ENCODE measurements around the gene TECTA. TPM values are rescaled to one million over a fixed set of nuclear protein-coding genes. Genes with fewer than 3 reads are reported as not detected.

The TECTA gene
- polyA plus RNA-seq, 2 of the 4 experiments (the other 2 are of a cell fraction): 0.05 to 0.14 TPM

- FAIRE-seq (no peak), DNase-seq (ENCODE audit: low read depth in 1 of 2, low spot score in 1 of 2) (no peak), ATAC-seq (no peak)
- H3K4me1 ChIP-seq: no peaks in the 10 kb centered on the region
- H3K4me2 ChIP-seq: no peak overlapping the region
- no peak for TF ChIP-seq ELK1 (IDR thresholded peaks at IDR 0.05; ENCODE audit: low read depth, low read length)
- TF ChIP-seq CTCF (IDR thresholded peaks at IDR 0.05): no peak
- TF ChIP-seq POLR2A (IDR thresholded peaks at IDR 0.05; ENCODE audit: low read length): no peak
- TF ChIP-seq EP300 (IDR thresholded peaks at IDR 0.05): no peak
- TF ChIP-seq CEBPB (IDR thresholded peaks at IDR 0.05): no peak
- no peak for TF ChIP-seq MAX (IDR thresholded peaks at IDR 0.05)
- no peak for TF ChIP-seq RARB (CRISPR knock-in tag; IDR thresholded peaks at IDR 0.05)
- TF ChIP-seq TP53 (CRISPR knock-in tag; IDR thresholded peaks at IDR 0.05): no peak
- no peak for TF ChIP-seq JUN (IDR thresholded peaks at IDR 0.05)
- no peak for TF ChIP-seq USF2 (IDR thresholded peaks at IDR 0.05)
- no peak for TF ChIP-seq SMC3 (IDR thresholded peaks at IDR 0.05)
- TF ChIP-seq PBX3 (IDR thresholded peaks at IDR 0.05): no peak
- TF ChIP-seq EHF (CRISPR knock-in tag; IDR thresholded peaks at IDR 0.05): no peak
- no peak for TF ChIP-seq HOXB5 (CRISPR knock-in tag; IDR thresholded peaks at IDR 0.05)
- TF ChIP-seq ZNF302 (CRISPR knock-in tag; IDR thresholded peaks at IDR 0.05): no peak
- no peak for TF ChIP-seq ZC3H11A (IDR thresholded peaks at IDR 0.05)
- no peak for TF ChIP-seq POLR2AphosphoS2 (conservative IDR thresholded peaks at IDR 0.05; ENCODE audit: low read length)
- TF ChIP-seq NFE2L2 (conservative IDR thresholded peaks at IDR 0.05; ENCODE audit: low read length): no peak
- TF ChIP-seq GATA3 (IDR thresholded peaks at IDR 0.05; ENCODE audit: borderline replicate concordance): no peak
- H3K27ac ChIP-seq: no peak overlapping the region
- no peak overlapping the region for H3K4me3 ChIP-seq
- H3K9me3 ChIP-seq: no peaks in the 10 kb centered on the region
- 83% methylated on average over 4 of the region's 4 CpGs for WGBS (ENCODE audit: missing lambda C conversion rate)
- ChIA-PET CTCF (no interaction called here), POLR2A (no interaction called here)
These were observed 43.1 kb upstream of the TECTA start for GRCh38 chr11:121057922-121058321.

GRCh38 chr11:121058941-121059340 lies 42.1 kb upstream of the TECTA start:
- Histone ChIP-seq H3K4me1 (no peaks in the 10 kb centered on the region), H3K4me2 (no peak overlapping the region), H3K27ac (no peak overlapping the region), H3K9me3 (no peaks in the 10 kb centered on the region), H3K4me3 (no peak overlapping the region)
- ATAC-seq (no peak), FAIRE-seq (no peak), DNase-seq (ENCODE audit: low read depth in 1 of 2, low spot score in 1 of 2) (no peak)
- ChIA-PET CTCF (interaction anchor here (0.6 kb wide), 1 partner anchor 48 kb away, joined by 3 read pairs; no protein-coding TSS in a partner anchor), POLR2A (no interaction called here)
- WGBS (ENCODE audit: missing lambda C conversion rate): 90% methylated on average over 3 of the region's 3 CpGs
- TF ChIP-seq ZFP36 (IDR thresholded peaks at IDR 0.05; ENCODE audit: borderline replicate concordance, partially characterized antibody) (no peak), MYC (IDR thresholded peaks at IDR 0.05; ENCODE audit: borderline replicate concordance, low read length) (no peak), BHLHE40 (IDR thresholded peaks at IDR 0.05; ENCODE audit: low read depth, low read length) (no peak), NR3C1 (IDR thresholded peaks at IDR 0.05) (no peak), CHD2 (IDR thresholded peaks at IDR 0.05; ENCODE audit: low read length, partially characterized antibody) (no peak), ZNF302 (CRISPR knock-in tag; IDR thresholded peaks at IDR 0.05) (no peak), HOXA7 (CRISPR knock-in tag; IDR thresholded peaks at IDR 0.05) (no peak), PBX3 (IDR thresholded peaks at IDR 0.05) (no peak), JUNB (IDR thresholded peaks at IDR 0.05) (no peak)
